HCT116 (cell line): Measurements from ENCODE around the gene HSD17B12.

ENCODE experiments used
- ATF3 ChIP-seq: IDR thresholded peaks from 2 replicates; pipeline ENCODE4 v1.6.1; 2012
- CTCF ChIP-seq, 3 experiments: fragments of 200-600 bp in 1 of 3; sonication (generic) in 1 of 3; IDR thresholded peaks in 2 of 3; conservative IDR thresholded peaks in 1 of 3; 2 replicates each; pipeline ENCODE4 v1.5.1; 2012 to 2017; ENCODE audit warnings: low read depth in 2 of 3, low read length in 2 of 3, antibody characterized with exemption in 1 of 3, borderline replicate concordance in 1 of 3, control low read depth in 1 of 3, mild to moderate bottlenecking in 1 of 3, mixed read lengths in 1 of 3, mixed run types in 1 of 3, moderate library complexity in 1 of 3; ENCODE audit not compliant: insufficient read depth in 1 of 3
- EZH2phosphoT487 ChIP-seq: fragments of 200-600 bp; IDR thresholded peaks from 2 replicates; pipeline ENCODE4 v1.6.1; 2018; ENCODE audit warnings: antibody characterized with exemption, borderline replicate concordance
- POLR2A ChIP-seq: IDR thresholded peaks from 2 replicates; pipeline ENCODE4 v1.7.0; 2011; ENCODE audit warnings: borderline replicate concordance; ENCODE audit not compliant: insufficient read depth, insufficient read length; ENCODE audit errors: extremely low read depth
- SP1 ChIP-seq: IDR thresholded peaks from 2 replicates; pipeline ENCODE4 v1.6.1; 2012; ENCODE audit warnings: low read depth
- ZFX ChIP-seq: fragments of 450-650 bp; IDR thresholded peaks from 2 replicates; pipeline ENCODE4 v1.6.1; 2017

GRCh38 chr11:43638717-43639116, 41.8 kb upstream of the HSD17B12 start:
- TF ChIP-seq CTCF (IDR thresholded peaks at IDR 0.05 in 2 of 3, conservative IDR thresholded peaks at IDR 0.05 in 1 of 3; ENCODE audit: borderline replicate concordance in 1 of 3, insufficient read depth in 1 of 3, low read depth in 2 of 3, low read length in 2 of 3) (no peak), SP1 (no peak), ZFX (no peak), POLR2A (no peak), ATF3 (no peak), EZH2phosphoT487 (peak; percentile 87; the same call in 1 of the 2 replicates)
